Measurements from ENCODE around the gene LIAS. TPM values are rescaled to one million over a fixed set of nuclear protein-coding genes. Genes with fewer than 3 reads are reported as not detected.

LIAS gene
- total and polyA plus RNA-seq, 2 of the 13 experiments (the other 11 are each of a cell fraction or from before 2014, with no cell fraction given): 16.0 to 16.6 TPM

- TF ChIP-seq FOXO4 (CRISPR knock-in tag; conservative IDR thresholded peaks at IDR 0.05): no peak
- 0 out of 2 replicates have a peak, but pooled peaks have one; percentile 59 for TF ChIP-seq KDM2A (CRISPR knock-in tag; IDR thresholded peaks at IDR 0.05; ENCODE audit: borderline replicate concordance, low read depth)
- no peak for TF ChIP-seq HNRNPH1 (optimal IDR thresholded peaks at IDR 0.05; ENCODE audit: low read depth, low read length)
- no peak for TF ChIP-seq EHMT2 (IDR thresholded peaks at IDR 0.05; ENCODE audit: borderline replicate concordance, low read depth, low read length)
- TF ChIP-seq RNF2 (conservative IDR thresholded peaks at IDR 0.05; ENCODE audit: low read depth): no peak
- peak; percentile 93 for TF ChIP-seq NR2F2 (IDR thresholded peaks at IDR 0.05; ENCODE audit: borderline replicate concordance, low read depth)
- no peak for TF ChIP-seq CREBL2 (CRISPR knock-in tag; IDR thresholded peaks at IDR 0.05; ENCODE audit: borderline replicate concordance)
- no peak for TF ChIP-seq ZBTB8A (CRISPR knock-in tag; IDR thresholded peaks at IDR 0.05; ENCODE audit: borderline replicate concordance, low read depth)
- no peak for TF ChIP-seq GTF3A (CRISPR knock-in tag; conservative IDR thresholded peaks at IDR 0.05)
- 0 out of 2 replicates have a peak, but pooled peaks have one; percentile 24 for TF ChIP-seq UBTF (CRISPR knock-in tag; IDR thresholded peaks at IDR 0.05)
- no peak for TF ChIP-seq NFATC3 (CRISPR knock-in tag; IDR thresholded peaks at IDR 0.05)
- no peak for TF ChIP-seq ZNF20 (CRISPR knock-in tag; IDR thresholded peaks at IDR 0.05)
- TF ChIP-seq RCOR2 (CRISPR knock-in tag; IDR thresholded peaks at IDR 0.05): peak; percentile 97
- no peak for TF ChIP-seq ZNF34 (CRISPR knock-in tag; IDR thresholded peaks at IDR 0.05; ENCODE audit: borderline replicate concordance)
- no peak; the same call in 1 of the 2 replicates for TF ChIP-seq IRX3 (CRISPR knock-in tag; IDR thresholded peaks at IDR 0.05; ENCODE audit: borderline replicate concordance, low read depth)
- TF ChIP-seq FOXP4 (CRISPR knock-in tag; IDR thresholded peaks at IDR 0.05): peak; percentile 98
- TF ChIP-seq ZNF292 (CRISPR knock-in tag; IDR thresholded peaks at IDR 0.05; ENCODE audit: borderline replicate concordance, low read depth): peak; percentile 14; the same call in 1 of the 2 replicates
- peak; percentile 81 for TF ChIP-seq RFXAP (CRISPR knock-in tag; IDR thresholded peaks at IDR 0.05; ENCODE audit: borderline replicate concordance)
- peak; percentile 92; the same call in 1 of the 2 replicates for TF ChIP-seq SMYD3 (CRISPR knock-in tag; IDR thresholded peaks at IDR 0.05)
- TF ChIP-seq ZNF224 (CRISPR knock-in tag; IDR thresholded peaks at IDR 0.05): no peak
- peak; percentile 57 for TF ChIP-seq CBX1 (IDR thresholded peaks at IDR 0.05; ENCODE audit: low read depth)
- TF ChIP-seq HNRNPL (IDR thresholded peaks at IDR 0.05; ENCODE audit: low read depth, low read length): no peak
- peak; percentile 74; the same call in 1 of the 2 replicates for TF ChIP-seq SIX4 (CRISPR knock-in tag; IDR thresholded peaks at IDR 0.05)
- peak; percentile 72; the same call in 1 of the 2 replicates for TF ChIP-seq JUND (CRISPR knock-in tag; IDR thresholded peaks at IDR 0.05)
- no peak for TF ChIP-seq ZNF678 (CRISPR knock-in tag; IDR thresholded peaks at IDR 0.05)
Observed at GRCh38 chr4:39514888-39515401, 56.1 kb downstream of the LIAS start (continued).

Measured in HepG2 (cell line).